Measurements from ENCODE around the gene MLH3. TPM values are rescaled to one million over a fixed set of nuclear protein-coding genes. Genes with fewer than 3 reads are reported as not detected.

Gene MLH3
- total RNA-seq, 1 donor from 2014 or later = 27.2 TPM

DNA sequence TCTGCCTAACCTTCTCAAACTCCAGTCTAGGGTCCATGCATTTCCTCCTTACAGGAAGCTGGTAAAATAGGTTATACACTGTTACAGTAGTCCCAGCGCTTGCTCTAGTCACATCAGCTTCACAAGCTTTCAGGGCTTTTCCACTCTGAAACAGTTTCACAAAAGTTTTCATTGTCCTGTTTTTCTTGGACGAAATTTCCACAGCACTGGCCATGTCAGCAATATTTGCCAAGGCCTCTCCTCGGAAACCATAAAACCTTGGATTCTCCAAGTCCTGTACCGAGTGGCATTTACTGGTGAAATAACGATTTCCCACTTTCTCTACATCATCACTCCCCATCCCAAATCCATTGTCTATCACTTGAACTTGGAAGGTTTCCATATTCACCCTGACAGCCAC lies 2.1 kb downstream of the MLH3 start:
- H3K27ac ChIP-seq = peak overlapping the region; percentile 65
- no peaks in the 10 kb centered on the region for H3K36me3 ChIP-seq
- peak overlapping the region; percentile 9 for H3K4me3 ChIP-seq
- H3K4me1 ChIP-seq = peaks cover 52% of the 10 kb centered on the region
- no peaks in the 10 kb centered on the region for H3K9me3 ChIP-seq
- no peaks in the 10 kb centered on the region for H3K27me3 ChIP-seq (ENCODE audit: low read depth)
- DNase-seq (no peak), ATAC-seq (no peak)
- intact Hi-C loops (cut with DNase I) = no loop called here
- TF ChIP-seq, protein P1, sequence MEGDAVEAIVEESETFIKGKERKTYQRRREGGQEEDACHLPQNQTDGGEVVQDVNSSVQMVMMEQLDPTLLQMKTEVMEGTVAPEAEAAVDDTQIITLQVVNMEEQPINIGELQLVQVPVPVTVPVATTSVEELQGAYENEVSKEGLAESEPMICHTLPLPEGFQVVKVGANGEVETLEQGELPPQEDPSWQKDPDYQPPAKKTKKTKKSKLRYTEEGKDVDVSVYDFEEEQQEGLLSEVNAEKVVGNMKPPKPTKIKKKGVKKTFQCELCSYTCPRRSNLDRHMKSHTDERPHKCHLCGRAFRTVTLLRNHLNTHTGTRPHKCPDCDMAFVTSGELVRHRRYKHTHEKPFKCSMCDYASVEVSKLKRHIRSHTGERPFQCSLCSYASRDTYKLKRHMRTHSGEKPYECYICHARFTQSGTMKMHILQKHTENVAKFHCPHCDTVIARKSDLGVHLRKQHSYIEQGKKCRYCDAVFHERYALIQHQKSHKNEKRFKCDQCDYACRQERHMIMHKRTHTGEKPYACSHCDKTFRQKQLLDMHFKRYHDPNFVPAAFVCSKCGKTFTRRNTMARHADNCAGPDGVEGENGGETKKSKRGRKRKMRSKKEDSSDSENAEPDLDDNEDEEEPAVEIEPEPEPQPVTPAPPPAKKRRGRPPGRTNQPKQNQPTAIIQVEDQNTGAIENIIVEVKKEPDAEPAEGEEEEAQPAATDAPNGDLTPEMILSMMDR (IDR thresholded peaks at IDR 0.05) = no peak

DNA sequence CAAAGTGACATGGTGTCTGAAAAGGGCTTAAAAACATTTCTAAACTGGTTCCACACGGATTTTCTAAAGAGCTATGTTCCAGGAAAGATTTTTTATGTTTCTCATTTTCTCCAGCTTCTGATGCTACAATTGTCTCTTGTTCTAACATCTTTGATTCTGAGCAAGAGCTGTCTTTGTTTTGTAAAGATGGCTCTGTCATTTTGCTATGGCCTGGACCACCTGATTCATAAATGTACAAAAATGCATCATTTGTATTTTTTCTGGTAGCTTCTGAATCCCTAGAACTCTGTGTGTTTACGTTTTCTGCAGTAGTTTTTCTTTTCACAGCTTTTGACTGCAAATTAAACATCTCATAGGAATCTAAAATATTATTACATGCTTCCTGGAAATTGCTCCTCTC lies 3.2 kb downstream of the MLH3 start:
- no peak for DNase-seq
- Histone ChIP-seq H3K36me3 (no peaks in the 10 kb centered on the region), H3K27ac (no peak overlapping the region), H3K9me3 (no peaks in the 10 kb centered on the region), H3K4me3 (no peak overlapping the region), H3K27me3 (ENCODE audit: low read depth) (no peaks in the 10 kb centered on the region), H3K4me1 (peaks cover 54% of the 10 kb centered on the region)
- no peak for ATAC-seq
- intact Hi-C loops (cut with DNase I) = no loop called here
- TF ChIP-seq, protein P1 (IDR thresholded peaks at IDR 0.05) = no peak

DNA sequence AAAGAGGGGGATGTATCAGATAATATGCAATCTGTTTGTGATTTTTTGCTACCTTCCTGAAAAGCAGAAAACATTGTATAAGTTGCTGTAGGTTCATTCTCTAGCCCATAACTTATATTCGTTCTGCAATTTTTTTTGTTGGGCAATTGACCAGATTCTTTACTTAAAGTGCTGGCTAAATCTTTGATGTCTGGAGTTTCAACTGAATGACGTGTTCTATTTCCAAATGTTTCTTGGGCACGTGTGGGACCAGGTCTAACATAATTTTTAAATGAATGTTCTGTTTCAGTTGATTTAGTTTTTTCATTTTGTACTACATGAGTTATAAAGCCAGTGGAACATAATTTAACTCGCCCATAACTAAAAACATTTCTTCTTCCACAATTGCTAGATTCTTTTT lies 3.8 kb downstream of the MLH3 start:
- H3K27ac ChIP-seq = no peak overlapping the region
- DNase-seq (no peak), ATAC-seq (no peak)
- TF ChIP-seq, protein P1 (IDR thresholded peaks at IDR 0.05) = no peak
- no peaks in the 10 kb centered on the region for H3K27me3 ChIP-seq (ENCODE audit: low read depth)
- H3K4me1 ChIP-seq = peaks cover 54% of the 10 kb centered on the region
- H3K36me3 ChIP-seq = no peaks in the 10 kb centered on the region
- H3K9me3 ChIP-seq = no peaks in the 10 kb centered on the region
- no peak overlapping the region for H3K4me3 ChIP-seq
- intact Hi-C loops (cut with DNase I) = no loop called here

DNA sequence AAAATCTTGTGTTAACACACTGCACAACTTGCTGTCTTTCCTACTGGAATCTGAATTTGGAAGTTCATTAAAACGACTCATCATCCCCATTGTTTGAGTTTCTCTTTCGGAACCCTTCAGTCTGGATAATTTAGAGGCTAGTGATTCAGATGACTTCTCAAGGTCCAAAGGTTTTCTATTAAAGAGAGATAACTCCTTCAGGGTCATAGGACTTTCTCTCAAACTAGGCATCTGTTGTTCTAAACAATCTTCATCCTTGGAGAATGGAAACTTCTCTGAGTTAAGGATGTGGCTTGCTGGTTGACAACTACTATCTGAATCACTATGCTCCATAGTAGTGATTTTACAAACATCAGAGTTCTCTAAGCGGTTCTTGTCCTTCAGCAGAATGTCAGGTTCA lies 4.4 kb downstream of the MLH3 start:
- DNase-seq = no peak
- no peaks in the 10 kb centered on the region for H3K27me3 ChIP-seq (ENCODE audit: low read depth)
- H3K27ac ChIP-seq = no peak overlapping the region
- TF ChIP-seq, protein P1 (IDR thresholded peaks at IDR 0.05) = no peak
- no peak overlapping the region for H3K4me3 ChIP-seq
- H3K4me1 ChIP-seq = peaks cover 56% of the 10 kb centered on the region
- H3K9me3 ChIP-seq = no peaks in the 10 kb centered on the region
- intact Hi-C loops (cut with DNase I) = no loop called here
- no peak for ATAC-seq
- H3K36me3 ChIP-seq = peaks cover 5% of the 10 kb centered on the region

DNA sequence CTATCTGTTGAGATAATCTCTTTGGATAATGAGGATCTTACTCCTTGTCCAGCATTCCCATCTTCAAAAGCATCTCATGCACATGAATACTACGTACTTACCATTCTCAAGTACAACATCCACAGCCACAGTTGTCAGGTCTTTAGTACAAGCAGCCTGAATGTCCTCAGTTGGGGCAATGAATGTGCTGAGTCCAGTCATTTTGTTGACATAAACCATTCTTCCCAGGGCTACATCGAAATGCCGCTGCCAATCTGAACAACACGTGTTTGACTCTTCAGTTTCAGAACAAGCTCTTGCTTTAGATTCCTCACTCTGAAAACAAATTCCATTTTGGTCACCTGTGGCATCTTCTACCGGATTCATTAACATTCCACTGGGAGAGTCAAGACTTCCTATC lies 5.0 kb downstream of the MLH3 start:
- Histone ChIP-seq H3K4me3 (no peak overlapping the region), H3K27ac (no peak overlapping the region), H3K4me1 (peaks cover 56% of the 10 kb centered on the region), H3K9me3 (no peaks in the 10 kb centered on the region), H3K36me3 (peaks cover 11% of the 10 kb centered on the region), H3K27me3 (ENCODE audit: low read depth) (no peaks in the 10 kb centered on the region)
- intact Hi-C loops (cut with DNase I) = no loop called here
- TF ChIP-seq, protein P1 (IDR thresholded peaks at IDR 0.05) = no peak
- DNase-seq = no peak
- ATAC-seq = peak in 1 of 2 donors; percentile 6

DNA sequence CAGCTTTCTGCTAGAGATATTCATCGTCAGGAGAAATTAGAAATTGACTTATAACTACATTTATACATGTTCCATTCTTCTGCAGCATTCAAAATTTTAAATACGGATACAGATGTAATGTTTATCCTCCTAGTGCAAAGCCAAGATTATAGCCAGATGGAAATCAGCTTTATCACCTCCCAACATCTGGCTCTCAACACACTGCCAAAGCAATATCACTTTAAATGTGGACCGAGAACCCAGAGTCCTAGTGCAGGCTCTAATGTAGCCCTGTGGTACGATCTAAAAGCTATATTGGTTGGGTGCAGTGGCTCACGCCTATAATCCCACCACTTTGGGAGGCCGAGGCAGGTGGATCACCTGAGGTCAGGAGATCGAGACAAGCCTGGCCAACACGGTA lies 6.5 kb downstream of the MLH3 start:
- no peak overlapping the region for H3K4me3 ChIP-seq

More for the DNA sequence above, 6.5 kb downstream of the MLH3 start:
- Histone ChIP-seq H3K9me3 (no peaks in the 10 kb centered on the region), H3K36me3 (peaks cover 18% of the 10 kb centered on the region), H3K4me1 (peaks cover 52% of the 10 kb centered on the region), H3K27ac (no peak overlapping the region), H3K27me3 (ENCODE audit: low read depth) (no peaks in the 10 kb centered on the region)
- ATAC-seq = peak; percentile 18 to 27
- no peak for DNase-seq
- intact Hi-C loops (cut with DNase I) = no loop called here
- TF ChIP-seq, protein P1 (IDR thresholded peaks at IDR 0.05) = no peak
